Adrenal gland (tissue), 5 donors: ENCODE results near the gene NDOR1.

Experiments
- POLR2A ChIP-seq, 2 donors: fragments of 450-650 bp; IDR thresholded peaks; one replicate each; pipeline ENCODE4 v1.6.1; 2017; ENCODE audit warnings: antibody characterized with exemption in 2 of 2, mild to moderate bottlenecking in 2 of 2, moderate library complexity in 1 of 2
- TF ChIP-seq, protein P1 (sequence below), 6 experiments: fragments of 450-650 bp in 4 of 6; fragments of 200-600 bp in 2 of 6; sonication (generic) in 1 of 6; IDR thresholded peaks; 1 replicate in 5 of 6; 2 replicates in 1 of 6; pipeline versions ENCODE4 v1.5.1 to v1.8.0; 2016 to 2021; ENCODE audit warnings: antibody characterized with exemption in 6 of 6, mild to moderate bottlenecking in 2 of 6, moderate library complexity in 1 of 6
- donor health status: DM: no; HTN: no; CAD: no.

DNA sequence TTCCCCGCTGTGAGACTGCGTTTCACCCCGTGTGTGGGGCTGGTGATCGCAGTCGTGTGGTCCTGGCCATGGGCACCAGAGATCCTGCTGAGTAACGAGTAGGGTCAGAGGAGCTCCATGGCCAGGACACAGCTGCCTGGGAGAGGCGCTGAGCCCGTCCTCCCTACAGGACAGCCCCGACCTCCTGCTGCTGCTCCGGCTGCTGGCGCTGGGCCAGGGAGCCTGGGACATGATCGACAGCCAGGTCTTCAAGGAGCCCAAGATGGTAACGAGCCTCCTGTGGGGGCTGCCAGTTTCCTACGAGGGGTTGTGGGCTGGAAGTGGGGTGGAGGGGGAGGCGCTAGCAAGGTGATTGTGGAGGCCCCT, 60.6 kb downstream of the NDOR1 start:
- TF ChIP-seq, protein P1, sequence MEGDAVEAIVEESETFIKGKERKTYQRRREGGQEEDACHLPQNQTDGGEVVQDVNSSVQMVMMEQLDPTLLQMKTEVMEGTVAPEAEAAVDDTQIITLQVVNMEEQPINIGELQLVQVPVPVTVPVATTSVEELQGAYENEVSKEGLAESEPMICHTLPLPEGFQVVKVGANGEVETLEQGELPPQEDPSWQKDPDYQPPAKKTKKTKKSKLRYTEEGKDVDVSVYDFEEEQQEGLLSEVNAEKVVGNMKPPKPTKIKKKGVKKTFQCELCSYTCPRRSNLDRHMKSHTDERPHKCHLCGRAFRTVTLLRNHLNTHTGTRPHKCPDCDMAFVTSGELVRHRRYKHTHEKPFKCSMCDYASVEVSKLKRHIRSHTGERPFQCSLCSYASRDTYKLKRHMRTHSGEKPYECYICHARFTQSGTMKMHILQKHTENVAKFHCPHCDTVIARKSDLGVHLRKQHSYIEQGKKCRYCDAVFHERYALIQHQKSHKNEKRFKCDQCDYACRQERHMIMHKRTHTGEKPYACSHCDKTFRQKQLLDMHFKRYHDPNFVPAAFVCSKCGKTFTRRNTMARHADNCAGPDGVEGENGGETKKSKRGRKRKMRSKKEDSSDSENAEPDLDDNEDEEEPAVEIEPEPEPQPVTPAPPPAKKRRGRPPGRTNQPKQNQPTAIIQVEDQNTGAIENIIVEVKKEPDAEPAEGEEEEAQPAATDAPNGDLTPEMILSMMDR (IDR thresholded peaks at IDR 0.05): no peak
- TF ChIP-seq POLR2A (IDR thresholded peaks at IDR 0.05): no peak
